ENCODE data around the gene ADAMTS14.

Gene ADAMTS14

GRCh38 chr10:70753026-70753663 lies 80.8 kb downstream of the ADAMTS14 start:
- no peak for DNase-seq

DNA sequence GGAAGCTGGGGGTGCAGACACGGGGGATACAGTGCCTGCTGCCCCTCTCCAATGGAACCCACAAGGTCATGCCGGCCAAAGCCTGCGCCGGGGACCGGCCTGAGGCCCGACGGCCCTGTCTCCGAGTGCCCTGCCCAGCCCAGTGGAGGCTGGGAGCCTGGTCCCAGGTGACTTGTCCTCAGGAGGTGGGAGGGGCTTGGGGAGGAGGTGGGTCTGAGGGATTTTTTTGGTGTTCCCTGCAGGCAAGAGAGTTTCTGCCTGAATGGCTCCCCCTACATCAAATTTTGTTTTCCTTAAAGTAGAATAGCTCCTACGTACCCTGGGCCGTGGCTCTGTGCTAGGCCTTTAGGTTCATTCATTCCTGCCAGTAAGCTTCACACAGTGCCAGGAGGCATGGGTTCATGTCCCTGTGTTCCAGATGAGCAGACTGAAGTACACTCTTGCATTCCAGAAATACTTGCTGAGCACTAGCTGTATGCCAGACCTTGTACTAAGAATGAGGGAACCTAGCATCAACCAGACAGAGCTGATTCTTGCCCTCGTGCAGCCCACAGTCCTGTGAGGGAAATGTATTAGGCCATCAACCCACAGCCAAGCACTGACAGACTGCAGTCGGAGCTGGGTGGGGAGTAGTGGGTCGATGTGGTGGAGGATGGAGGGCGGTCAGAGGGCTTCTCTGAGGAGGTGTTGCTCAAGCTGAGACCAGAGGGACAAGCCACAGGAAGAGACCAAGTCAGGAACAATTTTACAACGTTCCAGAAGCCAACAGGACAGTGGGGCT lies 81.7 kb downstream of the ADAMTS14 start:
- DNase-seq, result no peak

DNA sequence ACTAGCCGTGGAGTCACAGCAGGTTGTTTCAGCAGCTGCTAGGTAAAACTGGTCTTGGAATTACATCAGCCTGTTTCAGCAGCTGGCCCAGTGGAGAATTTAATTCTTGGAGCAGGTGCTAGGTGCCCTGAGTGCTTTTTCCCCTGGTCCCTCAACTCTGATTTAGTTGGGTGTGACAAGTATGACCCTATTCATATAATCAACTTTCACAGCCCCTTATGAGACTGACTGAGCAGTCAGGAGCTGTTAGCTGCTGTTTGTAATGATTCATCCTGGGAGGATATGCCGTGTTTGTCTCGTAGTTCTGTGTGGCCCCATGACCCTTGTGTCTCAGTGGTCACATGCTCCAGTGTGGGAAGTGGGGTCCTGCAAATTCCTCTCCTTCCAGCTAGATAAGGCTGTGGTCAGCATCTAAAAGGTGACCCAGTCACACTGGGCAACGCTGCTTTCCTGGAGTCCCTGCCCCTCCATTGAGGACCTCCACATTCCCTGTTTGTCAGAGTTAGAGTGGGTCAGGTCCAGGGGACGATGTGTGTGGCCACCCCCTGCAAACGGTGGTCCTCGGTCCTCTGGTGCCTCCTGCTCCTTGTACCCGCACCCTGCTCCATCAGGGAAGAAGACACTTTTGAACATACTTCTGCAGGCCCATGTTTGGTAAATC lies 84.5 kb downstream of the ADAMTS14 start:
- DNase-seq, result no peak

- DNase-seq, result no peak
These were observed 85.5 kb downstream of the ADAMTS14 start for GRCh38 chr10:70757856-70758255.

DNA sequence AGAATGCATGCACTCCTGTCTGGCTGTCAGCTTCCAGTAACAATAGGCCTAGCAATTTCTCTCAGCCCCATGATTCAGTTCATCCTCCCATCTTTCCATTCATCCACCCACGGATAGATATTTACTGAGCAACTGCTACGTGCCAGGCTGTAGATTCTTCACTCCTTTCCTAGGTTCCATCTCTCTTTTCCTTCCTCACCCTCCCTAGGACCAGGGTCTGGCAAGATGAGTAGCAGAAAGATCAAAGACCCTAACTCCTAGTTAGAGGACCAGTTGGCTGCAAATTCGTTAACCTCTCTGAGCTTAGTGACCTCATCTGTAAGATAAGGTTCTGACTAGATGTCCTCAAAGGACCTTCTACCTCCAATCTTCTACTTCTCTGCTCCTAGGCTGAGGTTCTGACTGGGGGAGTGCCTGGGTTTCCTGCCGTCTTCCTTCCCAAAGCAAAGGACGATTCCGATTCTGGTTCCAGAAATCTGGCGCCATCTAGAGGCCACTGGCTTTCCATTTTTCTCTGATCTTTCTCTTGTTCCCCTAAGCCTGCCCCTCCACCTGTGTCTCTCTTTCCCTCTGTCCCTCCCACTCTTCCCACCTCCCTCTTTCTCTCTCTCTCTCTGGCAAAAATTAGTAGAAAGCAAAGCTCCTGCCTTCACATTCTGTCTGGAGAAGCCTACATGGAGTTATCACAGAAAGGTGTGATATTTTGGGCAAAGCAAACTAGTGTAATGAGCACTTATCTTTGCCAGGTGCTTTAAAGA lies 86.6 kb downstream of the ADAMTS14 start:
- peak; percentile 84 for DNase-seq

DNA sequence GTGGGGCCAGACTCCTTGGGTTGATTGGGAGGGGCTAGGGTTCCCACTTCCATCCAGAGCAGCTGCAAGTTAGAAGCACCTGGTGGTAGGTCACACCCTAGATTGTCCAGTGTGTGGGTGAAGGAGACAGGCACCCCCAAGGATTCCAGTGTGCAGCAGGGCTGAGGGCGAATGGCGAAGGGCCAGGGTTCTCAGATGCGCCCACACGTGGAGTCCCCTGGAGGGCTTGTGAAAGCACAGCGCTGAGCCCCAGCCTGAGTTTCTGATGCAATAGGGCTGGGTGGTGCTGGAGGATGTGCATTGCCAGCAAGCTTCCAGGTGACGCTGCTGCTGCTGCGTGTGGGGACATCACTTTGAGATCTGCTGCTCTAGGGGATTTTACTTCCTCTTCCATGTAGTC lies 87.5 kb downstream of the ADAMTS14 start:
- no peak for DNase-seq

DNA sequence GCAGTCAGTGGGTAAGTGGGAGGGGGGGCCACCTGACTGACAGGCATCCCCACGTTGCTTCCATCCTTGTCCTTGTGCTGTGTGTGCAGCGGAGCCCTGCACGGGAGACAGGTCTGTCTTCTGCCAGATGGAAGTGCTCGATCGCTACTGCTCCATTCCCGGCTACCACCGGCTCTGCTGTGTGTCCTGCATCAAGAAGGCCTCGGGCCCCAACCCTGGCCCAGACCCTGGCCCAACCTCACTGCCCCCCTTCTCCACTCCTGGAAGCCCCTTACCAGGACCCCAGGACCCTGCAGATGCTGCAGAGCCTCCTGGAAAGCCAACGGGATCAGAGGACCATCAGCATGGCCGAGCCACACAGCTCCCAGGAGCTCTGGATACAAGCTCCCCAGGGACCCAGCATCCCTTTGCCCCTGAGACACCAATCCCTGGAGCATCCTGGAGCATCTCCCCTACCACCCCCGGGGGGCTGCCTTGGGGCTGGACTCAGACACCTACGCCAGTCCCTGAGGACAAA lies 88.0 kb downstream of the ADAMTS14 start:
- no peak for DNase-seq

DNA sequence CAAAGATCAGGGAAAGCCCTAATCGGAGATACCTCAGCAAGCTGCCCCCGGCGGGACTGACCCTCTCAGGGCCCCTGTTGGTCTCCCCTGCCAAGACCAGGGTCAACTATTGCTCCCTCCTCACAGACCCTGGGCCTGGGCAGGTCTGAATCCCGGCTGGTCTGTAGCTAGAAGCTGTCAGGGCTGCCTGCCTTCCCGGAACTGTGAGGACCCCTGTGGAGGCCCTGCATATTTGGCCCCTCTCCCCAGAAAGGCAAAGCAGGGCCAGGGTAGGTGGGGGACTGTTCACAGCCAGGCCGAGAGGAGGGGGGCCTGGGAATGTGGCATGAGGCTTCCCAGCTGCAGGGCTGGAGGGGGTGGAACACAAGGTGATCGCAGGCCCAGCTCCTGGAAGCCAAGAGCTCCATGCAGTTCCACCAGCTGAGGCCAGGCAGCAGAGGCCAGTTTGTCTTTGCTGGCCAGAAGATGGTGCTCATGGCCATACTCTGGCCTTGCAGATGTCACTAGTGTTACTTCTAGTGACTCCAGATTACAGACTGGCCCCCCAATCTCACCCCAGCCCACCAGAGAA lies 88.8 kb downstream of the ADAMTS14 start:
- DNase-seq, result no peak

DNA sequence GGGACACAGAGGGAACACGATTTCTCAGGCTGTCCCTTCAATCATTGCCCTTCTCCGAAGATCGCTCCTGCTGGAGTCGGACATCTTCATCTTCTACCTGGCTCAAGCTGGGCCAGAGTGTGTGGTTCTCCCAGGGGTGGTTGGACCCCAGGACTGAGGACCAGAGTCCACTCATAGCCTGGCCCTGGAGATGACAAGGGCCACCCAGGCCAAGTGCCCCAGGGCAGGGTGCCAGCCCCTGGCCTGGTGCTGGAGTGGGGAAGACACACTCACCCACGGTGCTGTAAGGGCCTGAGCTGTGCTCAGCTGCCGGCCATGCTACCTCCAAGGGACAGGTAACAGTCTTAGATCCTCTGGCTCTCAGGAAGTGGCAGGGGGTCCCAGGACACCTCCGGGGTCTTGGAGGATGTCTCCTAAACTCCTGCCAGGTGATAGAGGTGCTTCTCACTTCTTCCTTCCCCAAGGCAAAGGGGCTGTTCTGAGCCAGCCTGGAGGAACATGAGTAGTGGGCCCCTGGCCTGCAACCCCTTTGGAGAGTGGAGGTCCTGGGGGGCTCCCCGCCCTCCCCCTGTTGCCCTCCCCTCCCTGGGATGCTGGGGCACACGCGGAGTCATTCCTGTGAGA lies 89.5 kb downstream of the ADAMTS14 start:
- DNase-seq, result no peak

- DNase-seq, result no peak
These were observed 90.3 kb downstream of the ADAMTS14 start for GRCh38 chr10:70762441-70763175.

GRCh38 chr10:70763567-70763966 lies 91.3 kb downstream of the ADAMTS14 start:
- DNase-seq, result no peak

GRCh38 chr10:70765794-70766594 lies 93.7 kb downstream of the ADAMTS14 start:
- peak; percentile 30 for DNase-seq

DNA sequence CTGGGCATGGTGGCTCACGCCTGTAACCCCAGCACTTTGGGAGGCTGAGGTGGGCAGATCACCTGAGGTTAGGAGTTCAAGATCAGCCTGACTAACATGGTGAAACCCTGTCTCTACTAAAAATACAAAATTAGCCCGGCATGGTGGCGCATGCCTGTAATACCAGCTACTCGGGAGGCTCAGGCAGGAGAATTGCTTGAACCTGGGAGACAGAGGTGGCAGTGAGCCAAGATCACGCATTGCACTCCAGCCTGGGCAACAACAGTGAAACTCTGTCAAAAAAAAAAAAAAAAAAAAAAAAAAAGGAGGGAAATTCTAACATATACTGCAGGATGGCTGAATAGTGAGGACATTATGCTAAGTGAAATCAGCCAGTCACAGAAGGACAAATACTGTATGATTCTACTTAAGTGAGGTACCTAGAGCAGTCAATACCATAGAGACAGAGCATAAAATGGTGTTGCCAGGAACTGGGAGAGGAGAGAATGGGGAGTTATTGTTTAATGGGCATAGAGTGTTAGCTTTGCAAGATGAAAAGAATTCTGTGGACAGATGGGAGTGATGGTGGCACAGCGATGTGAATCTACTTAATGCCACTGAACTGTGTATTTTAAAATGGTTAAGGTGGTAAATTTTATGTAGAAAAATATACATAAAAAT lies 95.8 kb downstream of the ADAMTS14 start:
- peak; percentile 12 for DNase-seq

DNA sequence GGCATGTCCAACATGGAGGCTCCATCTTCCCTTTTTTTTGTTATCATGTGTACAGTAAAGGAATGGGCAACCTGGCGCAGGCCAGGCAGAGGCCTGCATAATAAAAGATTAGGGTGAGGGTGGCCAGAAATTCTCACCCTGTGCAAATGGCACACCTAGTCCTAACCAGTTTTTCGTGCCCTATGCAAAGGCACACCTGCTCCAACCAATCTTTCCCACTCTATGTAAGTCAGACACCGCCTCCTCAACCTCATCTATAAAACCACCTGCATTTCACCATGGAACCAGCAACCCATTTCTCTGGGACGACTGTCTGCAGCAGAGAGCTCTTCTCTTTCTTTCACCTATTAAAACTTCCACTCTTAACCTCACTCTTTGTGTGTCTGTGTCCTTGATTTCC lies 96.8 kb downstream of the ADAMTS14 start:
- DNase-seq, result peak; percentile 25

DNA sequence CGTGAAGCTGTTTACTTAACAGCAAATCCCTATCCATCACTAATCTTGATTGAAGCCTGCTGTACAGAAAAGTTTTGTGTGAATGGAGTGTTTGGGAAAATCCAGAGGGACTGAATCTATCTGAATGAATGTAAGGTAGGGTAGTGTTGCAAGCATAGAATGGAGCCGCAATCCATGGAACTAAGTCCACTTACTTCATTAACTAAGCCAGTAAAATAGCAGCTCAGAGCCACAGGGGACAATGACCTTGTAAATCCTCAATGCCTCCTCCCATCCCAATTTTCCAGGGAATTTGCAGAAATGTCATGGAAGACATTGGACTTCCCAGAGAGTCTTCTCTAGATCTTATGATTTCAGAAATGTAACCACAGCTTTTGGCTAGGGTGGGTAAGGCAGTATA lies 97.7 kb downstream of the ADAMTS14 start:
- DNase-seq, result no peak

DNA sequence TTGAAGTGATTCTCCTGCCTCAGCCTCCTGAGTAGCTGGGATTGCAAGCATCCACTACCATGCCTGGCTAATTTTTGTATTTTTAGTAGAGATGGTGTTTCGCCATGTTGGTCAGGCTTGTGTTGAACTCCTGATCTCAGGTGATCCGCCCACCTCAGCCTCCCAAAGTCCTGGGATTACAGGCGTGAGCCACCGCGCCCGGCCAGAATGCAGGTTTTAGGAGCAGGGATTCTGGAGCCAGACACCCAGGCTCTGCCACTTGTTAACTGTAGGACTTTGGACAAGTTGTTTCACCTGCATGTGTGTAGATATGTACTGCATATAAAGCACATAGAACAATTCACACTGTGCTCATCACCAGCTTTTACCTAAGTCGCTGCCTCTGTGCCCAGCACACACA lies 98.2 kb downstream of the ADAMTS14 start:
- DNase-seq, result peak; percentile 36

DNA sequence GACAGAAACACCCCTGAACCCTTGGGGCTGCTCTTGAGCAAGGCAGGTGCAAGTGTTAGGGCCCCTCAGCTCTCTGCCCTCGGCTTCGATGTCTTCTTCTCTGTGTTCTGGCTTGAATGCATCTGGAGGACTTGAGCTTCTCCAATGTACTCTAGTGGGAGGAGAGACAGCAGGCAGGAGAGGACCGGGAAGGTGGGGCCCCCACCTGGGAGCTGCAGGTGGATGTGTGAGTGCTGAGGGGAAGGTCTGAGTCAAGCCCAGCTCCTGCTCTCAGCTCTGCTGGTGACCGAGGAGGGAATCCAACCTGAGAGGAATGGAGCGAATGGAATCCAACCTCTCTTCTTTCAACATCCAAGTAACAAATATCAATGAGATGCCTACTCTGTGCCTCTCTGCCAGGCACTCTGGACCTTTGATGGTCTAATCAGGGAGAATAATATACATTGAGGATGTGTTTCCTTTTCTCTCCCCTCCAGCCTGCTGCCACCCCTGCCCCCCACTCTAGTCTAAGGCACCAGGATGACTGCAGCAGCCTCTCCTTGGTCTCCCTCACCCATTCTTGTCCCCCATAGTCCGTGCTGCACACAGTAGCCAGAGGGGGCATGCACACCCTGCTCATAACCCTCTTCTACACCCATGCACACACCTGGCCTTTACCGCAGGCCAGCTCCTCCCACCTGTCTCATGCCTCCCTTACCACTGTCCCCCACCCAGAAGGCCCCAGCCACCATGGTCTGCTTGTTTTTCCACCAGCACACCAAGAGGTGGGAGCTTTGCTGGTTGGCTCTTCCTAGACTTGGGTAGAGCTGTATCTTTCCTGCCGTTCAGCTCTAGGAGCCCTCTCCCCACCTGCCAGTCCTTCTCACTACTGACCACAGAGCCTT lies 99.2 kb downstream of the ADAMTS14 start:
- DNase-seq, result peak; percentile 45

GRCh38 chr10:70772627-70773026 lies 100.3 kb downstream of the ADAMTS14 start:
- DNase-seq, result peak; percentile 34

DNA sequence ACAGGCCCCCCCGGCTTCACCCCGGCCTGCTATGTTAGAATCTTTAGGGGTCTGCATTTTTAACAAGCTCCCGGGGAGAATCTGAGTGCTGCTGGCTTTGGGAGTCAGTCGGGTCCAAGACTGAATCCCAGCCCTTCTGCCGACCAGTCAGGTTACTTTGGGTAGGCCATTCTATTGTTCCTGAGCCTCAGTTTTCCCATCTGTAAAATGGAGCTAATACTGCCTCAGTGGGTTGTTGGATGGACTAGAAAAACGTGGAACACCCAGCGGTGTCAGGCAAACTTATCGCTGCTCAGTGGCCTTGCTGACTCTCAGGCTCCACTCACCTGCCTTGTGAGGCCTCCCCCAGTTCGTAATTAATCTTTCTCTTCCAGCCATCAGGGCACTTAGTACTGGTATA lies 101.2 kb downstream of the ADAMTS14 start:
- DNase-seq, result peak; percentile 18

Measured in activated CD8-positive, alpha-beta memory T cell treated with anti-CD3 and anti-CD28 coated beads, Interleukin-2, amount 50 U/mL, for 48 hours (primary cell).